SIG-M5 treated with dmso at 0.1 percent for 504 hours (cell line): ENCODE measurements around the gene DNAJC1.

Experiments used
- DNase-seq: peaks from one replicate; lab custom pipeline; 2025; ENCODE audit not compliant: unreplicated experiment; lab: John Stamatoyannopoulos, UW

Gene DNAJC1

DNA sequence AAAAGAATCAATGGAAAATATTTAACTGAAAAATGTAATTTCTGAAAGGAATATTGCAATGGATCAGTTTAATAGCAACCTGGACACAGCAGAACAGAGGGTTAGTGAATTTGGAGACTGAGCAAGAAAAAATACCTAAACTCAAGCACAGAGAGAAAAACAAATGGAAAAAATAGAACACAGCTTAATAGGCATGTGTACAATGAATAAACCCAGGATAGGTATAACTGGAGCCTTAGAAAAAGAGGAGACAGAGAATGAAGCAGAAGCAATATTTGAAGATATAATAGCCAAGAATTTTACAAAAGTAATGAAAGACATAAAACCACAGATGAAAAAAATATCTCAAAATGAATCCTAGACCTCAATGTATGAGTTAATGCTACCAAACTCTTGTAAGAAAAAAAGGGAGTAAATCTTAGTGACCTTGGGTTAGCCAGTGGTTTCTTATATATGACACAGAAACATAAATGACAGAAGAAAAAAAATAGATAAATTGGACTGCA, 2.9 kb upstream of the DNAJC1 start:
- no peak for DNase-seq

DNA sequence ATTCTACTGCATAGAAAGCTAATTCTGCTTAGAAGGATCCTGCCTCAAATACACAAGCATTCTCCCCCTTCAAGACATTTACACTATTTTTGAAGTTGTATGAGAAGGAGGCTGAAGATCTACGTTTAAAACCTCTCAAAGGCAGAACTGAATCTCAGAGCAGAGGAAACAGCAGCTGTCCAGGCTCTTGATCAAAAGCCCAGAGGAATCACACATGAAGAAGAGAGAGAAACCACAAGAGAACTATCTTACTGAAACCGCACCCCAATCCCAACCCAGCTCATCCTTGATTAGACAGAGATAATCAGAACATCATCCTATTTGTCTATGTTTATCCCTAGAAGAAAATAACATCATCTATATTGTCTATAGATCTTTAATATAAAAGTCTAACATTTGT, 2.2 kb upstream of the DNAJC1 start:
- no peak for DNase-seq

DNA sequence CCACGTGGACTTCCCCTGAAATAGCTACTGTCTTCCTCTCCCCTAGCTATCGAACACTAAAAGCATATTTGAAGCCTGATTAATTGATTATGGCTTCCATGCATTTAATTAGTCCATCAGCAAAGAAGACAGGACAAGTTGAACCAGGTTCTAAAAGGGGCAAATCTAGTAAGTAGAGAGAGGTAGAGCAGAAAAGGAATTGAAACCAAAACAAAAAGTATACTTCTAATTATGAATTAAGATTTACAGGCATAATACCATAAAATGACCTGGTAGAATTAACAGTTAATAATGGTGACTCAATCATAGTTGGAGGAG, 393 bp upstream of the DNAJC1 start:
- DNase-seq: no peak

DNA sequence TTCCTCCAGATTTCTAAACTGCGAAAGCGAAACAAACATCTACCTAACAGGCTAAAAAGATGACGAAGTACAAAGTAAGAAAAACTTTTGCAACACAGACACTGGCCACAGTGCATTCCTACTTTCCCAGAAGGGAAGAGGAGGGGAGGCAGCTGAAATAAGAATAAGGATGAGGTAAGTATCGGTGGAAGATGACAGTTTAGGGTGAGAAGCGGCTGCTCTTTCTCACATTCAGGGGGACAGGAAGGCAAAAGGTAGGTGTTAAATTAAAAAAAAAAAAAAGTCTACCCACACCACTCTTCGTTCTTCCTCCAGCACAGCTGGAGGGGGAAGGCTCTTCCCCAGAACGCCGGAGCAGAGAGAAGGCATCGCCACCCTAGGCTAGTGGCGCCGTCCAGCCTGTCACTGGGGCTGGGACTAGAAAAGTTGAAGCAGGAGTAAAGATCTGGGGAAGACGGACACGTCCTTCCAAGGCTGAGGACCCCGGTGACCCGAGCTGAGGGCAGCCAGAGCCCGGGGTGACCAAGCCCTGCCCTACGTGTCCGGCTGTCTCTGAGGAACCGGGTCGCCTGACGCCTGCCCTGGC, 846 bp downstream of the DNAJC1 start:
- no peak for DNase-seq

DNA sequence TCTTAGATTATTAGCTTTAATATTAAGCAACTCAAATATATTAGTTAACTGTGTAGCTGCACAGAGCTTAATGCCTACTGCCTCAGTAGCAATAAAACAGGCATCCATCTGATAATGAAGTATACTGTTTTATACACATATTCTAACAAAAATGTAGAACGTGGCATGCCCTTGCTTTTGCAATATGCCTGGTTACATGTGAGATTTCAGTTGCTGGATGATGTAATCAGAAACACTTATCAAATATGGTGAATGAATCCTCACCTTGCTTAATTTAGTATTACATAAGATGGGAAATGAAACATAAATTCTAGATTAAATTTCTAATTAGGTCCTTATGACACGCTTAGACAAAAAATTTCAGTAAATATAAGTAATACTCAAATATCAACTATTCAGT, 8.0 kb downstream of the DNAJC1 start:
- DNase-seq: no peak

DNA sequence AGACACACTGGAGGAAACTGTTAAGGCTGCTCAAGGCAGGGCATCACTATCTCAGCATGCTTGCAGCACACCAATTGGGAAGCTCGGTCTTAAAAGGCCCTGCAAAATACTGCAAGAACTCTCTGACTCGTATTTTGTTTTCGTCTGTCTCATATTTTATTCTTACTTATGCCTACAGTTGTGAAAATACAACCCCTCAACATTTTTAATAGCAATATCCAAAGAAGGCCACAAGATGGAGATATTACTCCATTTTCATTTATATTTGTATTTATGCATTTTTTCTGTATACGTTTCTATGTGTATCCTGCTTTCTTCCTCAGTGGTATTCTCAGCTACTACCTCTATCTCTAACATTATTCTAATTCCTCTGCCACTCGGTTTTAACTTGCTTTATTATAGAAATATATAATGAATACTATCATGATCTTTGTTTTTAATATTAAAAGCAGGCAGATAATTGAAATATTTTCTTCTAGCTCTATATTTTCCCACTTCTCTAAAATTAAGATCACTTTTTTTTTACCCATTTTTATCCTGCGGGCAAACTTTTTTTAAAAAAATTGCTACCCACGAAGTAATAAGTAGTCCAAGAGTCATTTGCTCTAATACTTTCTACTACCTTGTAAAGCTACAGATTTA, 10.0 kb downstream of the DNAJC1 start:
- DNase-seq: peak; percentile 41

DNA sequence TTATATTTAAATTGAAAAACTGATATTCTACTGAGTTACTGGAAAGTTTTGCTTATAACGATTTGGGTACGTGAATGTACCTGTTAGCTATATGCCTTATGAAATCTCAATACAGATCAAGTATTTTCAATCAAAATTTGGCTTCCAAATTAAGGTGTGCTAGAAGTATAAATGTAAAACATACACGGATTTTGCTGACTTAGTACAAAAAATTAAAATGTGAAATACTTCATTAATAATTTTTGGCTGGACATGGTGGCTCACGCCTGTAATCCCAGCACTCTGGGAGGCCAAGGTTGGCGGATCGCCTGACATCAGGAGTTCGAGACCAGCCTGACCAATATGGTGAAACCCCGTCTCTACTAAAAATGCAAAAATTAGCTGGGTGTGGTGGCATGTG, 11.7 kb downstream of the DNAJC1 start:
- DNase-seq: no peak

DNA sequence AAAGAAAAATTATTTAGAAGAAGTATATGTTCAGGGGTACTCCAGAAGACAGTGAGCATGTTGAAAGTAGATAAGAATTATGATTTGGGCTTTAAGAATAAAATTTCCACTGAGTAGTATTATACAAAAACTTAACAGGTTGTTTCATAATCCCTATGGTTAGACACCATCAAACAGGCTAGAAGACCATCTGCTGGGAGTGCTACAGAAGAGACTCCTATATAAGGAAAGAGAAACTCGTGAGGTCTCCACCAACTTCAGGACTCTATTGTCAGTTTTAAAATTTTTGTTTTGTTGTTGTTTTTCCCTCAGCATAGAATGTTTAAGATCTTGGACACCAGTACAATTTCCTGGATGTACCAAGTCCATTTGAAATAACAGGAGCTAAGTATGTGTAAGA, 13.1 kb downstream of the DNAJC1 start:
- DNase-seq: no peak

DNA sequence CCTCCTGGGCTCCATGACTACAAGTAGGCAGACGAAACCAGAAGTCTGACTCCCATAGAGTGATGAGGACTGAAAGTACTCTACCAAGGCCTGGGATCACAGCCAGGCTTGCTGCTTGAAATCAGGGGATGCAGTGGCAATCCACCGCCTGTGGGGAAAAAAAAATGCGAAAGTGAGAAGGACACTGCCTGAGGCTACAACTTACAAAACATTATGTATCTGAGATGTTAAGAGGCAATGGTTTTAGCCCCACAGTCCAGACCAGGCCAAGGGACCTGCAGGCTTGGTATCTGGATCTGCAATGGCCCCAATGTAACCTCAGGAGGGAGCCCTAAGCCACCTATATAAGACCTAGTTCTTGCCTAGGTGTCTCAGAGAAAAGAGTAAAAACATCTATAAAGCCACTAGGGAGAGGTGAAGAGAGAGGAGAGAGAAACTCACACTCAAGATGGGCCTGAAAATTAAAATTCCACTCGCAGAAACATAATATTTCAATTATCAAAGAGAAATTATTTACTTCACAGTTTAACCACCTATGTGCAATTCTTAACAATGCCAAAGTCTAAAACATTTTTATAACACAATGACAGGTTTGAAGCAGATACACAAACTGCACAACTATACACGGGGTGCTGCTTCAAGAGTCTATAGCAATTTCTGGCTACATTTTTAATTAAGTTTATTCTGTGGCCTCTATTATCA, 13.9 kb downstream of the DNAJC1 start:
- DNase-seq: peak; percentile 28

DNA sequence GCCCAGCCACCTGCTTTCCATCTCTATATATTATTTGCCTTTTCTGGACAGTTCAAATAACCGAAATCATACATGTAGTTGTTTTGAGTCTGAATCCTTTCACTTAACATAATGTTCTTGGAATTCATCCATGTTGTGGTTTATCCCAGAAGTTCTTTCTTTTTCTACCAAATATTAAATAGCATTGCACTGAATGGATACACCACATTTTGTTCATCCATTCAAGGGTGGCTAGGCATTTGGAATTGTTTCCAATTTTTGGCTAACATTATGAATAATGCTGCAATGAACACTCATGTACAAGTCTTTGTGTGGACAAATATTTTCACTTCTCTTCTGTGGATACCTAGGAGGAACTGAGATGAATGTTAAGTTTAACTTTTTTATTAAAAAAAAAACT, 18.0 kb downstream of the DNAJC1 start:
- DNase-seq: no peak

DNA sequence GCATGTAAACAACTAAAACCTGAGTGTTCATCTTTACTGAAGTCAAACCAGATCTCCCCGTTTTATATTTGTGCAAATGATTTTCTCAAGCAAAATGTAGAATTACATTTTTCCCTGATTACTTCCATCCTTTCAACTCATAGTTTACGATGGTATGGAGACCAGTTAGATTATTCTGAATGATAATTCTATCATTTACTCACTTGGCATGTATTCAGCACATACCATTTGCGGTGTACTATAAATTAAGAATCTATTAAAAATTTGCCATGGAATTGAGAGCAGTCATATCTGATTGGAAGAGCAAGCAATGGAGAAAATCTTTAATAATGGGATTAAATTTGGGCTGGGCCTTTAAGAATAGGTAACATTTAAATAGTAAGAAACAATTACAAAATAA, 22.4 kb downstream of the DNAJC1 start:
- no peak for DNase-seq

DNA sequence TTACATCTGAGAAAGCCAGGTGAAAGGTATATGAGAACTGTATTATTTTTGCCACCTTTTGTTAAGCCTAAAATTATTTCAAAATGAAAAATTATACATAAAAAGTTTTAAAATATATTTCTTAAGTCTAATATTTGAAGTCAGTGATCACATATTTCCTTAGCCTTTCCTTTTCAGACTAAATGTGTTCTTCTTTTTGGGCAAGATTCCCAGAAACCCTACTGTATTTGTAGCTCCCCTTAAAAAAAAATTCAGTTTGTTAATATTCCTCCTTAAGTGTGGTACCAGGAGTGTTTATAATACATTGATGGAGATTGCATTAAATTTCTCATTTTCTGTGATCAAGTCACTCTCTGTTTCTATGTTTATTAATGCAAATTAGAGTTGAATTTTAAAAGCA, 22.8 kb downstream of the DNAJC1 start:
- DNase-seq: no peak

DNA sequence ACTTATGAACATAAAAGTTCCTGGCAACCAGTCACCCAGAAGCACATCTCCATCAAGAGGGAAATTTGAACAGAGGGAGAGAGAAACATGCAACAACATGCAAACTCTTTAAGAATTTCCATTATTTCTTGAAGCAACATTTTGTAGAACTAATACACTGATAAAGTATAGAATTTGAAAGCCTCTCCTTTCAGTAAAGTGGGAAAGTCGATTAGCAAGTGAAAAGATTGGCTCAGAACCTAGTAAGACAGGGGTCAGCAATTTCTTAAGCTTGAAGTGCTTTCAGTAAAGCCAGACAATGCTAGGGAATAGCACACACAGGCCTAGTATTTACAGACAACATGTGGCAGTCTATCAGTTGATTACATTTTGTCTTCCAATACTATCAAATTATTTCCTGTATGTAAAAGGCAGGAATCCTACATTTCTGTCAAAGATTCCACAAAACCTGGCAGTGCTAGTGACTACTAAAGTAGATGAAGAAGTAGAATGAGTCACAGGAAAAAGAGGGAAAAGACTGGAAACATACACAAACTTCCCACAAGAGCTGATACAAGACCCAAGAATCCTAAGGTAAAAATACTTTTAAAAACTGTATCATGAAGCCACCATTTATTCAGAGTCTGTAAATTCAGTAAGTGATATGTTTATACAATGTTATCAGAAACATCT, 25.2 kb downstream of the DNAJC1 start:
- no peak for DNase-seq

DNA sequence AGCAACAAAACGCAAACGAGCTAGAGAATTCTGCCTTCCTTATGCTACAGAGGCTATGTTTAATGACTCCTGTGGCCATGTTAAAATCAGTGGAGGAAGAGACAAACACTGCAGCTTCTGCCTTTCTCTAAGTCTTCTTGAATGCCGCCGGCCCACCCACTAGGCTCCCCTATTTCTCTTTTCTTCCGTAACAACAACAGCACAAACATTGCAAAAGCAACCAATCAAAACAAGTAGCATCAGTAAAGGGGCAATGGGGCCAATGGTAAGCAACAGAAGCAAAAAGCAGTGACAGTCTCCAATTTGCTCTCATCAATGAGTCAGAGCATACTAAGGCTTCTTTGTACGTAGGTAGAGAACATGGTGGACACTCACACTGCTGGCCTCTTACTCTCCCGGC, 26.8 kb downstream of the DNAJC1 start:
- DNase-seq: no peak

DNA sequence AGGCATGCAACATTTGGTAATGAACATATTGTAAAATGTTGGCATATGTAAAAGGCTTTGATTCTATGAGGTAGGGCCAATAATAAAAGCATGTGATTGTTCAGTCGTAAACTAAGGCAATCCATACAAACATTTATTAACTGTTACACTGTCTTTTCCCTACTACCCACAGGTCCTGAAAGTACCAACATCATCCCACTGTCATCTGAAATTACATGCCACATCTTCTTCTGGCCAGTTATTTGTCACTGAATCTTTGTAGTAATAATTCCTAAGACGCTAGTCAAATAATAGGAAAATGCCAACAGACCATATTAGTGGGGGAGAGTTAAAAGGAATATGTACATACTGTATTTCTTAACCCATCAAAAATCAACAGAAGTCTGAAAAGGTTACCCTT, 27.2 kb downstream of the DNAJC1 start:
- no peak for DNase-seq

DNA sequence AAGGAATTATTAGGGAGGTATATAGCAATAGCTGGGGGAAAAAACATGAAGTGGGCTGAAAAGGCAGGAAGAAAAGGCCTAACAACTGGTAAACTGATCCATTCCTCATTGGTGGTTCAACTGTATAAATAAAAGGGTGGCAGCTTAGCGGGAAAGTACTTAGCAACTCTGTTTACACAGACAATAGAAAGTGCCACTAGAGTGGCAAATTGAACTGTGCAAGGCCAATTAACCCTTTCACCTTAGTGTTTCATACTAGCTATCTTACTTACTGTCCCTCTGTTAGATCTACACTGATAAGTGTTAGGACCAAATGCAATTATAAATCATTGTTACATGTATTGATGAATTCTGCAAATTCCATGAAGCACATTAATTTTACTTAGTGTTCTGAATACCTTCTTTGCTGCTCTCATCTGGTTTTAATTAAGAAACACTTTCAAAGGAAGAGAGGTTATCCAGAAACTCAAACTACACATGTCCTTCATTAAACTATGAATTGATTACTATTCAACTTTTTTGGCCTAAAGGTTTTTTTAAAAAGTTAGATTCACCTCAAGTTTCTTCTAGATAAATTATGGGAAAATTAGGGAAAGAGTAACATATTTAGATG, 28.0 kb downstream of the DNAJC1 start:
- DNase-seq: no peak

DNA sequence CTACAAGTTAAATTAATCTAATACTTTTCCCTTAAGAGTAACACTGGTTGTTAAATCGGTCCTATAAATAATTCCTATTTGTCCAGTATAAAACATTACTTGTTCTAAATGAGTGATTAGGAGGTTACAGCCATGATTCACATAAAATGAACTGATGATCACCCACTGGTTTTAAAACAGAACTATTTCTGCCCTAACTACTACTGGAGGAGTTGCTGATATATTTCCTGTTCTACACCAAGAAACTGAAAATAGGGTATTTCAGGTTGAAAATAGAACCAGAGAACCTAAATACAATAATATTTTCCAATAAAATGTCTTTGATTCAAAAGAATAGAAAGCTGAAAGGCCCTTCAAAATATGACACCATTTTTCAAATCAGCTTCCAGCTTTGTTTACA, 30.9 kb downstream of the DNAJC1 start:
- DNase-seq: no peak

DNA sequence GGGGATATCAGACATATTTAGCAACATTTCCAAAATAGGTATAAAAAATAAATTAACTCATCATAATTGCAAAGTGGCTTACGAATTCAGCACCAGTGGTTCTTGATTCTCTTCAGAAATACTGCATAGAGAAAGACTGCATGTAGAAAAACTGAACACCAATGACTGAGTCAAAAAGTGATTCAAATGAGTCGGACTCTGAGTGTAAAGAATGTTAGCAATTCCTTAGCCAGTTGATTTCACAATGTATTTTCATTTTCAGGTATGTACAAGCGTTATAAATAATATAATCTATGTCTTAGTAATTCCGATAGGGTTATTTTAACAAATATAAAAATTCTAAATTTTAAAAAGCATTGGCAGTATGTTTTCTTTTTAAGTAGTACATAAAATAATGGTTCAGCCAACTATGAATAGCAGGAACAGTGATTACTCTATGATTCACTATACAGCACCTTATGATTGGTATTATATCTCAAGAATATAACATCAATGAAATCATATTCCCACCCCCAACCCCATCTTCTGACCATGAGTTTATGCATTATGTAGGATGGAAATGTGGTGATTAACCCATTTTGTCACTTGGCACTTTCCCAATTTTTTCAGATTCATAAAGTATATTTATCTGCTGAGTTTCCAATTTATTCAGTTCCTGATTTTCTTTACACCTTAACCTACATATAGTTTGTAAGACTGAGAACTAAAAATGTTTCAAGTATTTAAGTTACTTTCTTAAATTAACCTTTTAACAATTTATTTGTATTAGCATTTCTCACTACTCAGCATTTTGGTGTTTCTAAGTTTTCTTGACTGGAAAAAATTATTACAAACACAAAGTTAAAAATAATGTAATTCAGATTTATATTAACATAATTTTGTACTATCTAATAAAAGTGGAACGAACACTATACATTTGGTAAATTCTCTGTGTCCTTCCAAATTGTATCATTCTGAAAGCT, 33.9 kb downstream of the DNAJC1 start:
- DNase-seq: no peak

DNA sequence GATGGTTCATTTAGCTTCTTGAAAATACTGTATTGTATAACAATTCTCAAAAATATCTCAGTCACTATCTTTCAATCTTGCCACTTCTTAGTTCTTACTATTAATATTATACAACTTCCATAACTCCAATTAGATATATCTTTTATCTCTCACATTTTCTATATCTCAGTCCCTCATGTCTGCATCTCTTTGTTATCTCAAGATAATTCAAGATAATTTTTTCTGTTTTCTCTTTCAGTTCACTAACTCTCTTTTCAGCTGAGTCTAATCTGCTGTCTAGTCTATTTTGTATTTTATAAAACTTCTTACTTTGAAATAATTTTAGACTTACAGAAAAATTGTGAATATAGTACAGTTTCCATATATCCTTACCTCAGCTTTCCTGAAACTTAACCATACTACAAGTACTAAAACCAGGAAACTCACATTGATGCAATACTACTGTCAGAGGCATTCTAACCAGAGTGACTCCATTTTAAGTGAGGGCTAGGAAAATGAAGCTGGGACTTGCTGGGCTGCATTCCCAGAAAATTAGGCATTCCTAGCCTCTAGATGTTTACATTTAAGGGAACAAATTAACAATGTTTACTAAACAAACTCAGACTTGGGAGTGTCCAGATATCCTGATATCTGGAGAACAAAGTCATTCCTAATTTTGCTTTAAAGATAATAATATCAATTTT, 38.4 kb downstream of the DNAJC1 start:
- DNase-seq: no peak

DNA sequence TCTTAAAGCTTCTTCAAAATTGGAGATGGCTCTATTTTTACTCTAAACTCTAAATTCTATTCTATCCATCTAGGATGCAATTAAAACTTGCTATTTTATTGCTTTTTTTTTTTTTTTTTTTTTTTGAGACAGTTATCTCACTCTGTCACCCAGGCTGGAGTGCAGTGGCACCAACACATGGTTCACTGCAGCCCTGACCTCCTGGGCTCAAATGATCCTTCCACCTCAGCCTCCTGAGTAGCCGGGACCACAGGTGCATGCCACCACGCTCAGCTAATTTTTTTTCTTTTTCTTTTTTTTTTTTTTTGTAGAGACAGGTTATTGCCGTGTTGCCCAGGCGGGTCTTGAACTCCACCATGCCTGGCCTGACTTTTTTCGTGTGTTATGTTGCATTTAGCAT, 41.2 kb downstream of the DNAJC1 start:
- DNase-seq: no peak
